SK-N-SH (cell line): Measurements from ENCODE around the gene NUDCD3.

ENCODE experiments used
- CTCF ChIP-seq: fragments of 200-600 bp; sonication (generic); IDR thresholded peaks from 2 replicates; pipeline ENCODE4 v1.6.1; 2017; ENCODE audit warnings: antibody characterized with exemption, mild to moderate bottlenecking, moderate library complexity
- EP300 ChIP-seq, 2 experiments: IDR thresholded peaks; 2 replicates each; pipeline versions ENCODE4 v1.4.0 to v1.6.1; 2012; ENCODE audit warnings: borderline replicate concordance in 1 of 2, low read depth in 1 of 2, low read length in 1 of 2
- EZH2phosphoT487 ChIP-seq: fragments of 200-600 bp; sonication (generic); IDR thresholded peaks from 2 replicates; pipeline ENCODE4 v1.6.1; 2017; ENCODE audit warnings: low read depth, mixed run types, mild to moderate bottlenecking, antibody characterized with exemption, moderate library complexity, borderline replicate concordance
- FOXM1 ChIP-seq: IDR thresholded peaks from 2 replicates; pipeline ENCODE4 v1.4.0; 2012; ENCODE audit warnings: low read depth, mild to moderate bottlenecking
- GATA2 ChIP-seq: sonication (generic); formaldehyde crosslinking; IDR thresholded peaks from 2 replicates; pipeline ENCODE4 v1.5.0; 2020; ENCODE audit warnings: mild to moderate bottlenecking, missing genetic modification reagents
- POLR2AphosphoS5 ChIP-seq: IDR thresholded peaks from 2 replicates; pipeline ENCODE4 v1.6.1; 2012; ENCODE audit warnings: low read depth, low read length
- RAD21 ChIP-seq: IDR thresholded peaks from 2 replicates; pipeline ENCODE4 v1.6.1; 2012; ENCODE audit warnings: mild to moderate bottlenecking, low read length
- RCOR1 ChIP-seq: fragments of 150-350 bp; IDR thresholded peaks from 2 replicates; pipeline ENCODE4 v1.6.1; 2017; ENCODE audit warnings: antibody characterized with exemption, low read length
- REST ChIP-seq: IDR thresholded peaks from 2 replicates; pipeline ENCODE4 v1.6.1; 2012; ENCODE audit warnings: mild to moderate bottlenecking, low read depth, low read length, moderate library complexity
- SIN3A ChIP-seq: IDR thresholded peaks from 2 replicates; pipeline ENCODE4 v1.6.1; 2012; ENCODE audit warnings: low read depth, mild to moderate bottlenecking, low read length, moderate library complexity, borderline replicate concordance
- YY1 ChIP-seq: IDR thresholded peaks from 2 replicates; pipeline ENCODE4 v1.4.0; 2012; ENCODE audit warnings: low read depth, mild to moderate bottlenecking

GRCh38 chr7:44385434-44386138 lies 104.9 kb downstream of the NUDCD3 start:
- TF ChIP-seq RCOR1 (no peak), CTCF (no peak), YY1 (no peak), RAD21 (no peak), GATA2 (CRISPR knock-in tag) (no peak), EZH2phosphoT487 (no peak), EP300 (IDR thresholded peaks at IDR 0.05; ENCODE audit: borderline replicate concordance in 1 of 2, low read depth in 1 of 2, low read length in 1 of 2) (no peak), FOXM1 (no peak), REST (no peak), POLR2AphosphoS5 (no peak), SIN3A (no peak)
